Kidney capillary endothelial cell (primary cell): ENCODE measurements around the gene NEDD4L.

Experiments
- DNase-seq: peaks from one replicate; pipeline ENCODE4 v3.0.0-alpha.2; 2018; ENCODE audit warnings: low spot score

Gene NEDD4L

DNA sequence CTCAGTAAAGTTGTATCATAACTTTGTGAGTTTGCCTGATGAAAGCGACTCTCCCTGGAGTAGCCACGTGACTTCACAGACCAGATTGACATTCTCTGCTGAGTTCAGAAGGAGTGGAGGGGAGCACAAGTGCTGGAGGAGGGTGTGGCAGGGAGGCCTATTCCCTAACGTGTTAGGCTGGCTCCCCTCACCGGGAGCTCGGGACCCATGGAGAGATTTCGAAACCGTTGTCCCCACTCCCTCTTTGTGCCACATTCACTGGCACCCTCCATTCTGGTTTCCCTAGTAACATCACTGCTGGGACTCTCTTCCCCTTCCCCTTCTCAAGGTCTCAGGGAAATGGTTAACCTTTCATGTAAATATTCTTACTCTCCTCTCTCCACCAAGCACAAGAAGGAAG, 304.9 kb downstream of the NEDD4L start:
- DNase-seq: no peak

GRCh38 chr18:58349650-58350049, 305.6 kb downstream of the NEDD4L start:
- DNase-seq: no peak

GRCh38 chr18:58350526-58350925, 306.5 kb downstream of the NEDD4L start:
- DNase-seq: no peak

DNA sequence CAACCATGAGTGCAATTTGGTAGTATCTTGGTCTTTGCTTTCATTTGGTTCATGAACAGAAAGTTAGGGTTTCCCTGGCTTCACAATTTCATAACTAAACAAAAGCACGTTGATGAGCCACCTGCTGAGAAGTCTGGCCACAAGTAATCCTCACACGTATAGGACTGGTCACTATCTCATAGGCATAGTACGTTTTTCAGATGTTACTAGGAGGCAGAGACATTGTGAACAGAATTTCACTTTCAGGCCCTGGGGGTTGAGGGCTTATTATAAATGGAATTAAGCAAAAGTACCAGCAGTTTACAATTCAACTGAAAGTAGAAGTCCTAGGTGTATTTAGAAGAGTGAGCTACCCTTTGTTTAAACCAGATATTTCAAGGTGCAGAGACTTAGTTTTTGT, 307.8 kb downstream of the NEDD4L start:
- DNase-seq: no peak

DNA sequence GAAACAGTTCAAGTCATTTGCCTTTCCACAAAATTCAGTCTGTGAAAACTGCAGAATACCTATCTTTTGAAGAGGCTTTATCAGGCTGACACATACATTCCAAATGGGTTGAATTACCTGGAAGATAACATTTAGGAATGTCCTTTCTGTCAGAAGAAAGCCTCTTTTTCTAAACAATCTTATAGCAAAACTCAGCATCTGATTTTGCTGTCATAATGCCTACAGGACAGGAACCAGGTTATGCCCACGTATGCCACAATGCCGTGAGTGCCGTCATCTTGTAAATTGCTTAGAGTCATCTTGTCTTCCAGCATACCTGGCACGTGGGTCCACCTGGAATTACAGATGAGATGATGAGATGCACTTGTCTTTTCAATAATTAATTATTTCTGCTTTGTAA, 309.6 kb downstream of the NEDD4L start:
- DNase-seq: no peak

DNA sequence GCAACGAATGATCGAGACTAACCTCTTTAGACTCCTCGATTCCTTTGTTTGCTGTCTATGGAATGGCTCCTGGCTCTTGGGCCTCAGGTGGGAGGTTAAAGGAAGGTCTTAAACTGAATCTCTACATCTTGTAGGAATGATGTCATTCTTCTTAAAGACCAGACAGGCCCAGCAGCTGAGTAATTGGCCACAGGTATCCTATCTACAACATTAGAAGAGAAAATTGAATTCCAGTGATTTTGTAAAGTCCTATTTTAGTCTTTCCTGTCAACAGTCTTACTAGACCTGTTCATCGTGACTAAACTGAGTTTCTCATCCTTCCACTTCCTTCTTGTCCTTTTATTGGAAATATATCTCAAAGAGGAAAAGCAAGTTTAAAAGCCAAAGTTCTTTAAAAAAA, 310.0 kb downstream of the NEDD4L start:
- no peak for DNase-seq

- DNase-seq: no peak
These were observed 310.8 kb downstream of the NEDD4L start for GRCh38 chr18:58354791-58355190.

GRCh38 chr18:58355243-58355642, 311.2 kb downstream of the NEDD4L start:
- DNase-seq: no peak

DNA sequence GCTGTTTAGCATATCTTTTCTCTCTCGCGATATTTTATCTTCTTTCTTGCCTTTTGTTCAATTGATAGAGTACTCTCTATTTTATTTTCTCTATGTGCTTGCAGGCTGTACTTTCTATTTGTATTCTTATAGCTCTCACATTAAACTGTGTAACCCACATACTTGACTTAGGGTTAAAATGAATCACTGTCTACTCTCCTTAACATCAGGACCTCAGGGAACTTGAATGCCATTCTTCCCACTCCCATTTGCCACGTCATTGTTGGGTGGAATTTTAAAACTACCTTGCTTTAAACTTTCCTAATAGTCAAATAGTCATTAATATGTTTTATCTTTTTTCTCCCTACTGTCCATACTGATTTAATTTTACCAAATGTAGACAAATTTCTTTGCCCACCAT, 315.2 kb downstream of the NEDD4L start:
- DNase-seq: no peak

GRCh38 chr18:58359620-58360019, 315.6 kb downstream of the NEDD4L start:
- no peak for DNase-seq

DNA sequence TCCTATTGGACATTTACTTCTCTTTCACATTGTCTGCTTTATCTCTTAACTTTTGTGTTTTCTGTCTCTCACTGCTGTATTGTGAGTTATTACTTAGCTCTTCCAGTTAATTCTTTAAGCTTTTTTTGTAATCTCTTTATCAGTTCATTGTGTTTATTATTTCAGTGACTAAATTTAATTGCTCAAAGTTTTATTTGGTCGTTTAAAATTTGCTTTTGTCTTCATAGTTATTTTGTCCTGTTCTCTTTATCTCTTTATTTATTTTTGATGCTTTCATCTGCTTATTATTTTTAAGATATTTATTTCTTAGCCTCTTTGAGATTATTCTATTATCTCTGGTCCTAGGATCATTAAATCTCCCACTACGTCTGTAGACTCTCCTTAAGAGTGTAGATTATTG, 316.3 kb downstream of the NEDD4L start:
- DNase-seq: no peak

DNA sequence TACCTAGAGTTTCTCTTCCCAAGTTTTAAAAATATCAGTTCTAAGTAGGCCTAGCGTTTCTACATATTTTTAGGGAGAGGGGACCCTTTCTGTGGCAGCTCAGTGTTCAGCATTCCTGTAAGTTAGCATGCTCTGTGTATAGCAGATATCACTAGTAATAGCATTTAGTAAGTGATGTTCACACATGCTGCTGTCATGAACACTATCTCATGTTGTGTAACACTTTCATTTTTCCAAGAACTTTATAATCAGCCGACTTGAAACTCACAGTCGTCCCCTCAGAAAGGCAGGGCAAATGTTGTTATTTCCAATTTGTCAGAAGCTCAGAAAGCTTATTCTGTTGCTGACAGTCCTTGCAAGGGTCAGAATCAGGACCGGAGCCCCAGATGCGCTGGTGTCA, 317.2 kb downstream of the NEDD4L start:
- DNase-seq: no peak

GRCh38 chr18:58362027-58362575, 318.1 kb downstream of the NEDD4L start:
- peak; percentile 95 for DNase-seq

DNA sequence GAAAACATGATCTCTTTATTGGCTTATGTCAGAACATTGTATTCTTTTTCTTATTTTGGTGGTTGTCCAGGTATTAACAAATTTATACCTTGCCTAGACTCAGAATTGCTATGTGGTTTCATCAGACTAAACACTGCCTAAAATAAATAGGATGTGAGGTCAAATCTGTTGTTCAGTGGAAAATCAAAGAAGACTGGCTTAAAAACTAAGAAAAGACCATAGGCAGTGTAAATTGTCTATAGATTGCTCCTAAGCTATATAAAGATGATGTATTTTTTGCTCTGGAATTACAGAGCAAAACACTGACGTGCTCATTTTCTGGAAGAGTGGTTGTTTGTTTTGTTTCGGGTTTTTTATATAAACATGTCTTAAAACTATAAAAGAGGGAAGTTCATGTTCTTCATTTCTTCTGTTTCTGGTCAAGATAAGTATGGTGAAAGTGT, 318.8 kb downstream of the NEDD4L start:
- DNase-seq: no peak

- peak; percentile 39 for DNase-seq
These were observed 319.9 kb downstream of the NEDD4L start for GRCh38 chr18:58363767-58364540.

DNA sequence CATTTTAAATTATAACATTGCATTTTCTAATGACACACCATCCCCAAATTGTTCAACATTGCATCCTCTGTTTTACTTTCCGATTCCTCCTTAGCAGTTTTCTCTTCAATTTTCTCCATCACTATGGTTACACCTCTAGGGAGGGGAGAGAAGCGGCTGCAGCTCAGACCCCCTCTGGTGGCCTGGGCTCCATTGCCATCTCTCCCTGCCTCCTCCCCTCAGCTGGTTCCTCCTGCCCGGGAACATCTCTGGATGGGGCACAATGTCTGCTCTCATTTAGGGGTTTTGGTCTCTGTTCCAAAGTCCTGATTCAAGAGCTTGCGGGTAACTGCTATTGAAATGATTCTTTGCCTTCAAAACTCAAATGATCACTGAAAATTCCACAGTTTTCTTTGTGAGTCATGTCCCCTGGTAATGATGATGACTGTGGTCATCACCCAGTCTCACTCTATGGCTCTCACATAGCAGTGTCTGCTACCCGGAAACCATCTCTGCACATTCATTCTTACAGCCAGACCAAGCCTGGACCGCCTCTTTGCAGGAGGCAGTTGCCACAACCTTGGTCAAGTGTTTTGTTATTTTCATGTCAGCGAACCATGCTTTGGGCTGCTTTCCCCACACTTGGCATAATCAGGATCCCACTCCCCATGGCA, 321.0 kb downstream of the NEDD4L start:
- DNase-seq: peak; percentile 57

DNA sequence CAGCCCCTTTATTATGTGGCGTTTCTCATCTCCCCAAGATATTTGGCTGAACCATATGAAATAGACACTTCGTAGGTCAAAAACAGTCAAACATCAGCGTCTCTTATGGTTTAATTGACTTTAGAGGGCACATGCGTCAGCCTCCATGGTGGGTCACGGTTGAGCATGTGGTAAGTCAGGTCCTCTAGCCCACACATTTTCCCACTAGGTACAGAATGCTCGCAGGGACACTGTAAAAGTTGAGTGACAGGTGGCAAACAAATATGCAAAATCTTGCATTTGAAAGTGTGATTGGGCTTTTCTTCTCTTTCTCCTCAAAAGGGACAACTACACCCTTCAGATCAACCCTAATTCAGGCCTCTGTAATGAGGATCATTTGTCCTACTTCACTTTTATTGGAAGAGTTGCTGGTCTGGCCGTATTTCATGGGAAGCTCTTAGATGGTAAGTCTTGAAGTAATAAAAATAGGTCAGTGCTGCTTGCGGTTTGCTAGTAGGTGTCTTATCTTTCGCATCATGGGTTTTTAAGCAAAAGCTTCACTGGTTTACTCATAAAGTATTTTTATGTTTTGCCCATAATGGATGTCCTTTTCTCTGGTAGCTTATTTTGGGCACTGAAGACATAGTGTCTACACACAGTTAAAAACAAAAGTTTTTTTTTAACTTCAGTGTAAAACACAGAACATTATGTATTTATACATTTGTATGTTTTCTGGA, 323.6 kb downstream of the NEDD4L start:
- DNase-seq: no peak

DNA sequence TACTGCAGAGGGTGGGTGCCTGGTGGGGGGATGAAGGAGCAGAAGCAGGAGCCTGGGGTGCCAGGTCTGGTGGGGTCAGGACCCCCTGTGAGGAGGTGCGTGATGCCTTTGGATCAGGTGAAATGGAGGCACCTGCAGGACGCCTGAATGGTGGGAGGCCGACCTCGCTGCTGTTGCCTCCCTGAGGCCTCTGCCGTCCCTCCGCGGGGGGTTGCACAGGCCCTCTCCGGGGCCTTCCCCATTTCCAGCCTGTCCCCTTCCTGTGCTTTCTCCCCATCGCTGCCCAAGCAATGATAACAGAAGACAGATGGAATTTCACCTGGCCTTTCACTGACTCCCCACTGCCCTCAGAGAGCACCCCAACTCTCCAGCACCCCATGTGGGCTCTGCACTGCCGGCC, 325.6 kb downstream of the NEDD4L start:
- no peak for DNase-seq

DNA sequence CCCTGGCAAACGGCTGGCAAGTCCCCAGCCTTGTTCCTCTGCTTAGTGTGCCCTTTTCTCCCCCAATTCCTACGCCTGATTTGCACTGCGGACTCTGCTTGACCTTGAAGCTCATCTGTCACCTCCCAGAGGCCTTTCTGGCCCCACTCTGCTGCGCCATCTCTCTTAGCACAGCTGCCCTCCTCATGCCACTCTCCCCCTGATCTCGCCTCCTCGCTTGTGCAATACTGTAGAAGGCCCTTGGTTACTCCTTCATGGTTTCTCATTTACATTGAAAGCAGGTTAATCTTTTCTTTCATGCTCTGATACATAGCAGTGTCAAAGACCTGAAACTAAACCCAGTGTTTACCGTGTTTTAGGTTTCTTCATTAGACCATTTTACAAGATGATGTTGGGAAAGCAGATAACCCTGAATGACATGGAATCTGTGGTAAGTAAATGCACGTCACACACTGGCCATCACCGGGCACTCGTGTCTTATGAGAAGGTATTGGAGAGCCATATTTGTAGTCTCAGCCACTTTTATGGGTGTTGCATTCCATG, 326.1 kb downstream of the NEDD4L start:
- DNase-seq: no peak

DNA sequence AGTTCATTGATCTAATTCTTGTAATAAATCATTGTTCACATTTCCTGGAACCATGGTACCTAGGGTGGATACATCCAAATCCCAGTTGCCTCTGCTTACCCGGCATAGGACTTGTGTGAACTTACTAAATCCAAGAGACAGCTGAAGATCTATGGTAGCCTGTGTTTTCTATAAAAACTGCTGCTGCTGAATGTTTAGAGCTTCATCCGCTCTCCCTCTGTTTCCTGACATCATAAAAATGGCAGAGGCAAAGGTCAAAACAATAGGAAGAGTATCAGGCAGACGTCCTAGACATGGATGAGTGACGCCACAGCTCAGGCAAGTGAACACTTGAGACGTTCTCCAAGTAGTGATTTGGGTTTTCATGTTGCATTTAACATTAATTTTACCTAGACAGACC, 326.6 kb downstream of the NEDD4L start:
- DNase-seq: peak; percentile 16

DNA sequence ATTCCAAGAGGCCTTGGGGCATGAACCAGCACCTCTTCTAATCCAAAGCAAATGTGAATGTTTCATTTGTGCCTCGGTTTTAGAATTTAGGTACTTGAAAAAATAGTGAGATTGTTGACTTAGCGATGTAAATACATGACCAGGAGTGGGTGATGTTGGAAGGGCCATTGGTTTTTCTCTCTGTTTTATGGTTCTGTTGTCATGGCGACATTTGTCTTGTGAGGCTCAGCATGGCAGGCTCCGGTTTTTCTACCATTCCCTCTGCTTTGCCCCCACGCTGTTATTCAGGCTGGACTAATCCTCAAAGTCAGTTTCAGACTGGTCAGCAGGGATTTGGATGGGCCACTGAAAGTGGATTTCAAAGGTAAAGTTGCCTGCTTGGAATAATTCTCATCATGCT, 329.5 kb downstream of the NEDD4L start:
- no peak for DNase-seq

DNA sequence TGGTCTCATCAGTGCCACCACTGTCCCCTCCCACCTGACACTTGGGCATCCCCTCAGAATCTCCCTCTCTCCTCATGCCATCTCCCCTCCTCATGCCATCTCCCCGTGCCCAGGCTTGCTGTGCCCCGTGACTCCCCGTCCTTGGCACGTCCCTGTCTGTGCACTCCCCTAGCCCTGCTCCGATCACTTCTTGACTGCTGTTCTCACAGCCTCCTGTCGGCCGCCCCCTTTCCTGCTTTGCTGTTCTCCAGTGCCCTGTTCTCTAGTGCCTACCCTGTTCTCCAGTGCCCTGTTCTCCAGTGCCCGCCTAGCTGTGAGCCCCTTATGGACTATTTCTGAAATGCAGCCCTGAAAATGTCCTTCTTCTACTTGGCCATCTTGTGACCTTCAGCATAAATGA, 331.0 kb downstream of the NEDD4L start:
- no peak for DNase-seq
